ENCODE measurements around the gene JUND.

- TF ChIP-seq CTCF (conservative IDR thresholded peaks at IDR 0.05 in 1 of 2, IDR thresholded peaks at IDR 0.05 in 1 of 2; ENCODE audit: extremely low read depth in 1 of 2, insufficient read depth in 1 of 2, low read depth in 1 of 2, low read length in 2 of 2), result no peak
- TF ChIP-seq EZH2 (IDR thresholded peaks at IDR 0.05; ENCODE audit: borderline replicate concordance, low read length), result no peak
These were observed 49.4 kb upstream of the JUND start for GRCh38 chr19:18330868-18331267.
